NCI-H2196 treated with DMSO at 0.1 percent for 48 hours (cell line): ENCODE results near the gene FARP1.

Experiments used
- DNase-seq: peaks from one replicate; lab custom pipeline; 2025; ENCODE audit not compliant: unreplicated experiment; lab: John Stamatoyannopoulos, UW

Gene FARP1

GRCh38 chr13:98201189-98201588 is 58.3 kb downstream of the FARP1 start:
- DNase-seq, result no peak

GRCh38 chr13:98201984-98202383 is 59.1 kb downstream of the FARP1 start:
- no peak for DNase-seq

- DNase-seq, result no peak
Measured at GRCh38 chr13:98203646-98204326, 60.9 kb downstream of the FARP1 start.

- DNase-seq, result no peak
Measured at GRCh38 chr13:98204546-98204945, 61.7 kb downstream of the FARP1 start.

- no peak for DNase-seq
Measured at GRCh38 chr13:98206946-98207345, 64.1 kb downstream of the FARP1 start.

GRCh38 chr13:98207416-98207815 is 64.5 kb downstream of the FARP1 start:
- DNase-seq, result no peak

GRCh38 chr13:98208606-98209005 is 65.7 kb downstream of the FARP1 start:
- DNase-seq, result no peak

GRCh38 chr13:98212763-98213162 is 69.9 kb downstream of the FARP1 start:
- no peak for DNase-seq

GRCh38 chr13:98213354-98213753 is 70.5 kb downstream of the FARP1 start:
- DNase-seq, result no peak

- no peak for DNase-seq
Measured at GRCh38 chr13:98214008-98214643, 71.2 kb downstream of the FARP1 start.

- no peak for DNase-seq
Measured at GRCh38 chr13:98214707-98215106, 71.8 kb downstream of the FARP1 start.

GRCh38 chr13:98215508-98215907 is 72.6 kb downstream of the FARP1 start:
- DNase-seq, result no peak

- no peak for DNase-seq
Measured at GRCh38 chr13:98216135-98216565, 73.3 kb downstream of the FARP1 start.

GRCh38 chr13:98216711-98217285 is 73.9 kb downstream of the FARP1 start:
- DNase-seq, result no peak

GRCh38 chr13:98217597-98217996 is 74.7 kb downstream of the FARP1 start:
- no peak for DNase-seq

- DNase-seq, result no peak
Measured at GRCh38 chr13:98219685-98220084, 76.8 kb downstream of the FARP1 start.

- DNase-seq, result no peak
Measured at GRCh38 chr13:98220271-98220791, 77.4 kb downstream of the FARP1 start.

- no peak for DNase-seq
Measured at GRCh38 chr13:98221234-98221633, 78.3 kb downstream of the FARP1 start.

- DNase-seq, result no peak
Measured at GRCh38 chr13:98222081-98222554, 79.2 kb downstream of the FARP1 start.

GRCh38 chr13:98222816-98223215 is 79.9 kb downstream of the FARP1 start:
- no peak for DNase-seq

- no peak for DNase-seq
Measured at GRCh38 chr13:98223741-98224140, 80.8 kb downstream of the FARP1 start.

GRCh38 chr13:98224557-98224956 is 81.7 kb downstream of the FARP1 start:
- no peak for DNase-seq
